ENCODE data around the gene SENP3.

GRCh38 chr17:7572338-7572587 lies 10.5 kb downstream of the SENP3 start:
- TF ChIP-seq, protein P1, sequence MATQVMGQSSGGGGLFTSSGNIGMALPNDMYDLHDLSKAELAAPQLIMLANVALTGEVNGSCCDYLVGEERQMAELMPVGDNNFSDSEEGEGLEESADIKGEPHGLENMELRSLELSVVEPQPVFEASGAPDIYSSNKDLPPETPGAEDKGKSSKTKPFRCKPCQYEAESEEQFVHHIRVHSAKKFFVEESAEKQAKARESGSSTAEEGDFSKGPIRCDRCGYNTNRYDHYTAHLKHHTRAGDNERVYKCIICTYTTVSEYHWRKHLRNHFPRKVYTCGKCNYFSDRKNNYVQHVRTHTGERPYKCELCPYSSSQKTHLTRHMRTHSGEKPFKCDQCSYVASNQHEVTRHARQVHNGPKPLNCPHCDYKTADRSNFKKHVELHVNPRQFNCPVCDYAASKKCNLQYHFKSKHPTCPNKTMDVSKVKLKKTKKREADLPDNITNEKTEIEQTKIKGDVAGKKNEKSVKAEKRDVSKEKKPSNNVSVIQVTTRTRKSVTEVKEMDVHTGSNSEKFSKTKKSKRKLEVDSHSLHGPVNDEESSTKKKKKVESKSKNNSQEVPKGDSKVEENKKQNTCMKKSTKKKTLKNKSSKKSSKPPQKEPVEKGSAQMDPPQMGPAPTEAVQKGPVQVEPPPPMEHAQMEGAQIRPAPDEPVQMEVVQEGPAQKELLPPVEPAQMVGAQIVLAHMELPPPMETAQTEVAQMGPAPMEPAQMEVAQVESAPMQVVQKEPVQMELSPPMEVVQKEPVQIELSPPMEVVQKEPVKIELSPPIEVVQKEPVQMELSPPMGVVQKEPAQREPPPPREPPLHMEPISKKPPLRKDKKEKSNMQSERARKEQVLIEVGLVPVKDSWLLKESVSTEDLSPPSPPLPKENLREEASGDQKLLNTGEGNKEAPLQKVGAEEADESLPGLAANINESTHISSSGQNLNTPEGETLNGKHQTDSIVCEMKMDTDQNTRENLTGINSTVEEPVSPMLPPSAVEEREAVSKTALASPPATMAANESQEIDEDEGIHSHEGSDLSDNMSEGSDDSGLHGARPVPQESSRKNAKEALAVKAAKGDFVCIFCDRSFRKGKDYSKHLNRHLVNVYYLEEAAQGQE (IDR thresholded peaks at IDR 0.05): no peak
- TF ChIP-seq NPAS2 (CRISPR knock-in tag; IDR thresholded peaks at IDR 0.05; ENCODE audit: borderline replicate concordance) (no peak), HES2 (IDR thresholded peaks at IDR 0.05) (no peak), CHD2 (IDR thresholded peaks at IDR 0.05; ENCODE audit: low read length, partially characterized antibody) (no peak), PBX3 (IDR thresholded peaks at IDR 0.05) (no peak), FOXS1 (CRISPR knock-in tag; IDR thresholded peaks at IDR 0.05) (no peak), CEBPB (IDR thresholded peaks at IDR 0.05) (no peak), RAD21 (conservative IDR thresholded peaks at IDR 0.05 in 1 of 2, IDR thresholded peaks at IDR 0.05 in 1 of 2) (no peak), MAX (IDR thresholded peaks at IDR 0.05) (peak; percentile 100), JUNB (IDR thresholded peaks at IDR 0.05) (no peak)
- TF ChIP-seq, protein P2, sequence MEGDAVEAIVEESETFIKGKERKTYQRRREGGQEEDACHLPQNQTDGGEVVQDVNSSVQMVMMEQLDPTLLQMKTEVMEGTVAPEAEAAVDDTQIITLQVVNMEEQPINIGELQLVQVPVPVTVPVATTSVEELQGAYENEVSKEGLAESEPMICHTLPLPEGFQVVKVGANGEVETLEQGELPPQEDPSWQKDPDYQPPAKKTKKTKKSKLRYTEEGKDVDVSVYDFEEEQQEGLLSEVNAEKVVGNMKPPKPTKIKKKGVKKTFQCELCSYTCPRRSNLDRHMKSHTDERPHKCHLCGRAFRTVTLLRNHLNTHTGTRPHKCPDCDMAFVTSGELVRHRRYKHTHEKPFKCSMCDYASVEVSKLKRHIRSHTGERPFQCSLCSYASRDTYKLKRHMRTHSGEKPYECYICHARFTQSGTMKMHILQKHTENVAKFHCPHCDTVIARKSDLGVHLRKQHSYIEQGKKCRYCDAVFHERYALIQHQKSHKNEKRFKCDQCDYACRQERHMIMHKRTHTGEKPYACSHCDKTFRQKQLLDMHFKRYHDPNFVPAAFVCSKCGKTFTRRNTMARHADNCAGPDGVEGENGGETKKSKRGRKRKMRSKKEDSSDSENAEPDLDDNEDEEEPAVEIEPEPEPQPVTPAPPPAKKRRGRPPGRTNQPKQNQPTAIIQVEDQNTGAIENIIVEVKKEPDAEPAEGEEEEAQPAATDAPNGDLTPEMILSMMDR (IDR thresholded peaks at IDR 0.05): no peak

All from A549 (cell line).